Activated B cell treated with CpG ODN at 0.5 μM for 24 hours (primary cell): ENCODE measurements around the gene PPP1R7. TPM values are rescaled to one million over a fixed set of nuclear protein-coding genes. Genes with fewer than 3 reads are reported as not detected.
A peak's percentile ranks its signal among the peaks of the same experiment; 100 is the strongest.

ENCODE experiments used
- ATAC-seq: fragments of 200-7000 bp; cut with Tn5 transposase; one replicate; pipeline ENCODE4 v1.10.0; 2021; ENCODE audit warnings: low read depth, mild to moderate bottlenecking, moderate library complexity
- CTCF ChIA-PET: fragments of 350-600 bp; sonication (Branson Sonifier 250); formaldehyde crosslinking; loops from one replicate; lab custom pipeline; 2021; ENCODE audit warnings: antibody characterized with exemption; lab: Charles Lee
- POLR2A ChIA-PET: fragments of 350-600 bp; sonication (Branson Sonifier 250); formaldehyde crosslinking; loops from one replicate; lab custom pipeline; 2021; ENCODE audit warnings: antibody characterized with exemption; lab: Charles Lee
- DNase-seq: peaks from one replicate; pipeline ENCODE4 v3.0.0; 2022
- H3K27ac Mint-ChIP-seq: one replicate; pipeline ENCODE4 v1.8.0; 2020; ENCODE audit warnings: mixed read lengths
- H3K27me3 Mint-ChIP-seq: one replicate; pipeline ENCODE4 v1.8.0; 2021; ENCODE audit warnings: mixed read lengths
- H3K36me3 Mint-ChIP-seq: one replicate; pipeline ENCODE4 v1.8.0; 2021; ENCODE audit warnings: low read depth, mixed read lengths
- H3K4me1 Mint-ChIP-seq: one replicate; pipeline ENCODE4 v1.8.0; 2021; ENCODE audit warnings: mixed read lengths
- H3K4me3 Mint-ChIP-seq: one replicate; pipeline ENCODE4 v1.8.0; 2020; ENCODE audit warnings: mild to moderate bottlenecking, mixed read lengths
- H3K9me3 Mint-ChIP-seq: one replicate; pipeline ENCODE4 v1.8.0; 2020; ENCODE audit warnings: mixed read lengths
- intact Hi-C: fragments of 100-400 bp; cut with micrococcal nuclease; formaldehyde crosslinking; loops from one replicate; pipeline ENCODE4 v1.15.1; 2024
- total RNA-seq: library from RNA; stranded (reverse); gene quantifications from 2 replicates; pipeline ENCODE4 v1.2.3, GENCODE V29; 2022
- TF ChIP-seq, protein P1 (sequence below): fragments of 200-600 bp; IDR thresholded peaks from one replicate; pipeline ENCODE4 v1.8.0; 2022; ENCODE audit warnings: antibody characterized with exemption, mild to moderate bottlenecking

The PPP1R7 gene
- total RNA-seq, 1 donor from 2014 or later: 72.0 TPM

DNA sequence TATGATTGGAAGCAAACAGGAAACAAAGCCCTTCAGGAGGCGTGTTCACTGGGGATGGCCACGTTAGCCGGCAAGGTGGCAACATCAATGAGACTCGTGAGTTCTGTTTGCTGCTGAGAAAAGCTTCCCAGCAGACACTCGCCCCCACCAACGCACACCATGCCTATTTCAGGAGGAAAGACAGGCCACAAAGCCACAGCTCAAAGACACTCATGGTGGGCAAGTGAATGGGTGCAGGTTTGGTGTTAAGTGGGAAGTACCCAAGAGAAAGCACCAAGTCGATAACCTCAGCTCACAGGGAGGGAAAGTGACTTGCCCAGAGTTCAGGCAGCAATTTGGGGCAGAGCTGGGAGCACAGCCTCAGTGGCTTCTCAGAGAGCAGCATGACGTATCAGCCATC, 37.7 kb upstream of the PPP1R7 start:
- Mint-ChIP-seq H3K9me3 (no peaks in the 10 kb centered on the region), H3K27ac (peak overlapping the region; percentile 94), H3K27me3 (no peaks in the 10 kb centered on the region), H3K4me3 (peak overlapping the region; percentile 37), H3K36me3 (peaks cover 54% of the 10 kb centered on the region), H3K4me1 (peaks cover 53% of the 10 kb centered on the region)
- POLR2A ChIA-PET: interaction anchor here (0.6 to 6.9 kb wide), 4 partner anchors 11 to 486 kb away, joined by 4 to 142 read pairs (median 95); partner anchors contain the start of genes MTERF4, PASK and PPP1R7
- intact Hi-C loops: no loop called here
- no peak for DNase-seq
- CTCF ChIA-PET: interaction anchor here (1.4 kb wide), 1 partner anchor 37 kb away, joined by 4 read pairs; the partner anchor contains the start of gene PASK
- no peak for ATAC-seq
- TF ChIP-seq, protein P1, sequence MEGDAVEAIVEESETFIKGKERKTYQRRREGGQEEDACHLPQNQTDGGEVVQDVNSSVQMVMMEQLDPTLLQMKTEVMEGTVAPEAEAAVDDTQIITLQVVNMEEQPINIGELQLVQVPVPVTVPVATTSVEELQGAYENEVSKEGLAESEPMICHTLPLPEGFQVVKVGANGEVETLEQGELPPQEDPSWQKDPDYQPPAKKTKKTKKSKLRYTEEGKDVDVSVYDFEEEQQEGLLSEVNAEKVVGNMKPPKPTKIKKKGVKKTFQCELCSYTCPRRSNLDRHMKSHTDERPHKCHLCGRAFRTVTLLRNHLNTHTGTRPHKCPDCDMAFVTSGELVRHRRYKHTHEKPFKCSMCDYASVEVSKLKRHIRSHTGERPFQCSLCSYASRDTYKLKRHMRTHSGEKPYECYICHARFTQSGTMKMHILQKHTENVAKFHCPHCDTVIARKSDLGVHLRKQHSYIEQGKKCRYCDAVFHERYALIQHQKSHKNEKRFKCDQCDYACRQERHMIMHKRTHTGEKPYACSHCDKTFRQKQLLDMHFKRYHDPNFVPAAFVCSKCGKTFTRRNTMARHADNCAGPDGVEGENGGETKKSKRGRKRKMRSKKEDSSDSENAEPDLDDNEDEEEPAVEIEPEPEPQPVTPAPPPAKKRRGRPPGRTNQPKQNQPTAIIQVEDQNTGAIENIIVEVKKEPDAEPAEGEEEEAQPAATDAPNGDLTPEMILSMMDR: no peak

DNA sequence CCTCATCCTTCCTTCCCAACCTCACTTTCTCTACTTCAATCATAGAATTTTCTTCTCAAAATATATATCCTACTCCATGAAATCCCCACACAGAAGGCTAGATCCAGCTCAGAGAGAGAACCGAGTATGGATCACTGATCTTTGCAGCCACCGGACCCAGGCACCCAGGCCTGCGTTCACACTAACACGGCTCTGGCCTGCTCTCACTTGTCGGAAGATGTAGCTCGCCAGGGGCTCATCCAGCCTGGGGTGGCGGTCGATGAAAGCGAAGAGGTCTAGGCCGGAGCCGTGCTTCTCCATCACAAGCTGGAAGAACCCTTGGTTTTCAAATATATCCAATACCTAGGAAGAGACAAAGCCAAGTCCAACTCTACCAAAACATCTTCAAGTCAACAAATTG, 35.4 kb upstream of the PPP1R7 start:
- Mint-ChIP-seq H3K9me3 (no peaks in the 10 kb centered on the region), H3K27me3 (no peaks in the 10 kb centered on the region), H3K27ac (no peak overlapping the region), H3K36me3 (peaks cover 60% of the 10 kb centered on the region), H3K4me1 (peaks cover 32% of the 10 kb centered on the region), H3K4me3 (no peak overlapping the region)
- POLR2A ChIA-PET: no interaction called here
- intact Hi-C loops: no loop called here
- CTCF ChIA-PET: no interaction called here
- TF ChIP-seq, protein P1: no peak
- DNase-seq: no peak
- no peak for ATAC-seq

GRCh38 chr2:241115361-241115760, 34.9 kb upstream of the PPP1R7 start:
- CTCF ChIA-PET: no interaction called here
- no peak for DNase-seq
- POLR2A ChIA-PET: no interaction called here
- Mint-ChIP-seq H3K27me3 (no peaks in the 10 kb centered on the region), H3K4me3 (no peak overlapping the region), H3K4me1 (peaks cover 28% of the 10 kb centered on the region), H3K27ac (no peak overlapping the region), H3K9me3 (peaks cover 1% of the 10 kb centered on the region), H3K36me3 (peaks cover 62% of the 10 kb centered on the region)
- intact Hi-C loops: no loop called here
- TF ChIP-seq, protein P1: no peak
- ATAC-seq: no peak

GRCh38 chr2:241116606-241117560, 33.4 kb upstream of the PPP1R7 start:
- TF ChIP-seq, protein P1: no peak
- H3K9me3 Mint-ChIP-seq: peaks cover 9% of the 10 kb centered on the region
- H3K4me1 Mint-ChIP-seq: peaks cover 15% of the 10 kb centered on the region
- ChIA-PET CTCF (no interaction called here), POLR2A (no interaction called here)
- no peaks in the 10 kb centered on the region for H3K27me3 Mint-ChIP-seq
- H3K27ac Mint-ChIP-seq: no peak overlapping the region
- no peak for DNase-seq
- H3K4me3 Mint-ChIP-seq: no peak overlapping the region
- intact Hi-C loops: no loop called here
- no peak for ATAC-seq
- peaks cover 72% of the 10 kb centered on the region for H3K36me3 Mint-ChIP-seq

DNA sequence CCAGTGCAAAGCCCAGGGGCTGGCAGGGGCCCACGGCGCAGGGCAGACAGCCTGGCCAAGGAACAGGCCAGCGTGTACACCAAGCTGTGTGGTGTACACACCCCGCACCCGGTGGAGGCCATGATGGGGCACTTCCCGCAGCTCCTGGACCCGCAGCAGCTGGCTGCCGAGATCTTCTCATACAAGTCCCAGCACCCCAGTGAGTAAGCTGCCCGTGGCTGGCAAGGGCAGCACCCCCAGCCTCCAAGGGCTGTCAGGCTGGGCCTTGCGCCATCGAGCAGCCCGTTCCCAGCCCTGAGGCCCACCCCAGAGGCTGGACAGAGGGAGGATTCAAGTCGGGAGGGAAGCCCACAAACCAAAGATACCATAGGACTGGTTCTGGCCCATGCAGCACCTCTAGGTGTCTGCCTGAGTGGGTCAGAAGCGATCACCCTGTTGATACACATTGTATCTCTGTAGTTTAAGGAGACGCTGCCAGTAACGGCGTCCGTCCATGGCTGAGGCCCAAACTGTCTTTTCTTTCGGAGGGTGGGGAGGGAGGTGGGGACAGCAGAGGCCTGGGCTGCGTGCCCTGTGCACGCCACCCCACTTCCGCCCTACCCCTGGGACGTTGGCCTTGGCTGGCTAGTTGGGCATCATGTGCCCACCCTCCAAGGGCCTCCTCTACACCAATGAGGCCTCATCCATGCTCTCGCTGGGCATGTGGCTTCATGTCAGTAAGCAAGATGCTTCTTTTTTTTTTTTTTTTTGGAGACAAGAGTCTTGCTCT, 31.3 kb upstream of the PPP1R7 start:
- H3K4me3 Mint-ChIP-seq: no peak overlapping the region
- intact Hi-C loops: no loop called here
- no peak overlapping the region for H3K27ac Mint-ChIP-seq
- TF ChIP-seq, protein P1: no peak
- CTCF ChIA-PET: no interaction called here
- peaks cover 78% of the 10 kb centered on the region for H3K36me3 Mint-ChIP-seq
- POLR2A ChIA-PET: no interaction called here
- DNase-seq (no peak), ATAC-seq (no peak)
- H3K27me3 Mint-ChIP-seq: no peaks in the 10 kb centered on the region
- H3K4me1 Mint-ChIP-seq: peaks cover 6% of the 10 kb centered on the region
- H3K9me3 Mint-ChIP-seq: peaks cover 9% of the 10 kb centered on the region
